HuH-7 (cell line): ENCODE measurements around the gene CNOT2.
"Not testable (repeated sequence)": the region's sequence is repeated elsewhere in the genome, so short reads cannot be mapped to it uniquely, and the experiment has no call there.

ENCODE experiments used
- DNase-seq: peaks from one replicate; pipeline ENCODE4 v3.0.0; 2011; ENCODE audit warnings: low spot score

Gene CNOT2

DNA sequence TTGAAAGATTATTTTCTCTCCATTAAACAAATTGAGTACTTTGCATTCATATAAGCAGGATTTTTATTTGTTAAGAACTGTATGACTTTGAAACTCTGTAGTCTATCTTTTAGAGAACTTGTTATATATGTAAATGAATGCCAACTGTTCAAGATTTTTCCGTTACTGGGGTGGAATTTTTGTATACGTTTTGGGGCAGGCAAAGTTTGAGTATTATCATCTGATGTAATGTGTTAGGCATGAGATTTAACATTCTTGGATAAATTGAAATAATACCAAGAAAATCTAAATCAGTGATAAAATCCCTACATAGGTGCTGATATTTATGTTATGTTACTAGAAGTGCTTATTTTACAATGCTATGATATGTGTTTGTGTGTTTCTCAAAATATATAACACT lies 8.4 kb downstream of the CNOT2 start:
- DNase-seq: no peak

DNA sequence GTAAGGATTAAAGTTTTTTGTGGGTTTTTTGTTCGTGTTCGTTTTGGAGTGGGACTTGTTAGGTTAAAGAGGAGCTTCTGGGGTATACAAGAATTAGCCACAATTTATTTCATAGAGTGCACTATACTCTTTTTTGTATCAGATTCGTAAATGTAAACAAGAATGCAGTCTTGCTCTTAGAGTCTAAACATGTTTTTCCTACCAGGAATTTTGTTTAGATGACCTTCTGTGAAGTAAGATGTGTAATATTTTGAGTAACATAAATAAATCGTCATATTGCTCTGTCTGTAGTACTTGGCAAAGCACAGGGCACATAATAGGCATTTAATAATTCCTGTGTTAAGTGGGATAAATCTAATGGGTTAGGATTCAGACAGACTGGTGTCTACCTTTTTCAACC lies 9.6 kb downstream of the CNOT2 start:
- no peak for DNase-seq

DNA sequence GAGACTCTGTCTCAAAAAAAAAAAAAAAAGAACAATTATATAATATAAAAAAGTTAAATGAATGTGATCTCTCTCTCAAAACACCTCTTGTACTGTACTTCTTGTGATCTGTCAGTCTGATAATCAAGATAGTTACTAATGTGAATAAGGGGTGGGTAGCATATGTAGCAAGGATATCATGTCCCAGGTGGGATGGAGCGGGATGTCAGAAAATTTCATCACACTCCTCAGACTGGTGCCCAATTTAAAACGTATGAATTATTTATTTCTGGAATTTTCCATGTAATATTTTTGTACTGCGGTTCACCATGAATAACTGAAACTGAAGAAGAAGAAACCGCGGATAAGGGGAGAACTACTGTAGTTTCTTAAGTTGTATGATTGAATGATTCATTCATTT lies 11.0 kb downstream of the CNOT2 start:
- DNase-seq: no peak

DNA sequence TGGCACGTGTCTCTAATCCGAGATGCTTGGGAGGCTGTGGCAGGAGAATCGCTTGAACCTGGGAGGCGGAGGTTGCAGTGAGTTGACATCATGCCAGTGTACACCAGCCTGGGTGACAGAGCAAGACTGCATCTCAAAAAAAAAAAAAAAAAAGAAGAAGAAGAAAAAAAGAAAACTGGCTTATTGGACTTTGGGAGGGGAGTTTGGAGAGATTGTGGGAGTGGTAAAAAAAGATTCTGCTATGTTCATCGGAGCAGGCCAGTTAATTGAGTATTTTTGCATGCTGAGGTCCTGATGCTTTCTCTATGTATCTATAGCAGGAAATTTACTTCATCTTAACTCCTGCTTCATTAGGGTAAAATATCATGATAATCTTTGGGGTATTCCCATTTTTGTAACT lies 11.6 kb downstream of the CNOT2 start:
- no peak for DNase-seq

DNA sequence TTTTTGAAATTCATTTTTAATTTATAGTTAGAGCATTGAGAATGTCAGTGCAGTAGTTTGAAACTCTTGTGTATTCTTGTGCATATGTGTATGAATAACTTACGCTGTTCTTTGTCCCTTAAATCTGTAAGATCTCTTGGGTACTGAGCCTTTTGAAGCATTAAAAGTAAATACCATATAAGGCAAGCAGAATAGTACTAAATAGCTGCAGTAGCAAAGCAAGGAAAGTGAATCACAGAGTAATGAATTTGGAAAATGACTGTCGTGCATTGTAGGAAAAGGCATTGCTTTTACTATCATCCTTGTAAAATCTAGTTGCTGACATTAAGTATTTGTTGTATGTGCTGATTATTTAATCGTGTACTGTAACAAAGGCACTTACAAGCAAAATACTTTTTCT lies 12.1 kb downstream of the CNOT2 start:
- DNase-seq: no peak

DNA sequence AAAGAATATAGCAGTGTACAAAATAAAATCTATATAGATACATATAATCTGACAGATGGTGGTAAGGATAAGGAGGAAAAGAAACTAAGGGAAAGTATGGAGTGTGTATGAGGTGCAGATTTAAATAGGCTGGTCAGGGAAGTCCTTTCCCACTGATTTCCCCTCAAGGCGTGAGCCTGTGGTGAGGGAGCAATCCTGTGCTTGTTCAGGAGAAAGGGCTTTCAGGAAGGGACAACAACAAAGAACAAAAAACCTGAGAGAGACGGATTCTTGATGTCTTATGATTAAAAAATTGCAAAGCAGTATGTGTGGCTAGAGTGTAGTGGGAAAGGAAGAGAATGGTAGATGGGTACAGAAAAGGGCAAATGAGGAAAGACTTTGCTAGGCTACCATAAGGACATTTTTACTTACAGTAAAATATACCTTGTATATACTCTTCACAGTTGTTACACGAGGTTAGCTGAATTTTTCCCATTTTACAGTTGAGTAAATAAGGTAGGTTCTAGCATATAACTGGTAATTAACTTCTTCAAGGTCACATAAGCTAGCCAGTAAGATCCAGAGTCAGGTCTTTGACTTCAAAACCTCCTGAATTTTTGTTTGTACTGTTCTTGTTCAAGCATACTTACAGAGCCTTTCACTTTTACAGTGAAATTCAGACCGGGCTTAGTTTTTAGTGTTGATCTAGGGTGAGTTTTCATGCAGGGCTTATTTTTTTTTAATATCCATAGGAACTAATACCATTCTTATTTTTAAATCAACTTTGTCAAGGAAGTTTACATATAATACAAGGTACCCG lies 15.6 kb downstream of the CNOT2 start:
- no peak for DNase-seq

DNA sequence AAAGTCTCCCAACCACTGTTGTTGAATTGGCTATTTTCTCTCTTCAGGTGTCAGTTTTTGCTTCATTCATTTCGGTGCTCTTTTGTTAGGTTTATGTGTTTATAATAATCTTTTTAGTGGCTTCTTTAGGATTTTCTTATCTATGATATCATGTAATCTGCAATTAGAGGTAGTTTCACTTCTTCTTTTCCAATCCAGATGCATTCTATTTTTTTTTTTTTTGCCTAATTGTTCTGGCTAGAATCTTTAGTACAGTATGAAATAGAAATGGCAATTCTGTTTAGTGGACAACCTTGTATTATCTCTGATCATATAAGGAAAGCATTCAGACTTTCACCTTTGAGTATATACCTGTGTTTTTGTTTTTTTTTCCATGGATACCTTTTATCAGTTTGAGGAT lies 17.4 kb downstream of the CNOT2 start:
- no peak for DNase-seq

DNA sequence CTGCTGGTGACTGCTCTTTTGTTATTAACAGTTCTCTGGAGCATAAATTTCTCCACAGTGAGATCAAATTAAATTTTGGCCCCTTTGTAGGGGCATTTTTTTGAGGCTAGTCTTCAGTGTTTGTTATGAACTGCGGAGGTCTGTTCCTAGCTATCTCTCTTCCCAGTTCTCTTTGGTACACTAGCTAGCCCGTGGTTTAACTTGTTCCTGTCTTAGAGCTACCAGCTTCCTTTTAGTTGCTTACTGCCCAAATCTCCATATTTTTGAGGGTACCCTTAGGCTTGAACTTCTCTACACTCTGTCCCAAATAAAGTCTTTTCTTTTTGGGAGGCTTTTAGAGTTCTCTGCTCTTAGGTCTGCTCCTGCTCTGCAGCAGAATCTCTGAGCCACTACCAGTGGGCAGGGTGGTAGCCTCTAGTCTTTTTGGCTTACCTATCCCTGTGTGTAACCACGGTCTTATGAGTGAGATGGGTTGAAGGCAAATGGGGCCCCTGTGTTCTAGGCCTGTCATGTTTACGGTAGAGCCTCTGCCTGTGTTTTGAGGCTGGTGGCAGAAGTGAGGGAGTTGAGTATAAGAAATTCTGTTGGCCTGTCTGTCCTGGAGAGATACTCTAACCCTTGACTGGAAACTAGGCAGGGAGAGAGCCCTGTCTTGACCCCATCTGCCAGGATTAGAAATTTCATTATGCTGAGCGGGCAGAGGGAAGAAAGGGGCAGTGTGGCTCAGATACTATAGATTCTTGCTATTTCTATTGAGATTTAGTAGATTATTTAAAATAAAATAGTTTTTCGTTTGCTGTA lies 21.0 kb downstream of the CNOT2 start:
- no peak for DNase-seq

DNA sequence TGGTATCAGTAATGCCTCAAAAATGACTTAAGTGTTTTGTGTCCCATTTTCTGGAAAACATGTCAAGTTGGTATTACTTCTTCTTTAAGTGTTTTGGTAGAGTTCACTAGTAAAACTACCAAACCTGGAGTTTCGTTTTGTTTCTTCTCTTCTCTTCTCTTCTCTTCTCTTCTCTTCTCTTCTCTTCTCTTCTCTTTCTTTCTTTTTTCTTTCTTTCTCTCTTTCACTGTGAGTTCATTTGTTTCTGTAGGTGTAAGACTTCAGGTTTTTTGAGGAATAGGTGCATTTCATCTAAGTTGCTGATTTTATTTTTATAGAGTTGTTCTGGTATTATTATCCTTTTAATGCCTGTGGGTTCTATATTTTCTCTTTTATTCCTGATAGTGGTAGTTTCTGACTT lies 21.9 kb downstream of the CNOT2 start:
- DNase-seq: no peak

DNA sequence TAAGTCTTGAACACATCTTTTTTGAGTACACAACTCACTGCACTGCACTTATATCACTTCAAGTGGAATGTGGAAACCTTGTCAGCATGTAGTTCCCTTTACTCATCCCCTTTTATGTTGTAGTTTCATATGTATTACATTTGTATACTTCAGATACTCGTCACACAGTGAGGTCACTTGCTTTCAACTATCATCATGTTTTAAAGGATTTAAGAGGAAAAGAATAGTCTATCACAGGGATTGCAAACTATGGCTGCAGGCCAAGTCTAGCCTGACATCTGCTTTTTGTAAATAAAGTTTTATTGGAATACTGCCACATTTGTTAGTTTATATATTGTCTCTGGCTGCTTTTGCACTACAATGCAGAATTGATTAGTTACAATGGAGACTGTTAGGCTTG lies 24.3 kb downstream of the CNOT2 start:
- DNase-seq: no peak

DNA sequence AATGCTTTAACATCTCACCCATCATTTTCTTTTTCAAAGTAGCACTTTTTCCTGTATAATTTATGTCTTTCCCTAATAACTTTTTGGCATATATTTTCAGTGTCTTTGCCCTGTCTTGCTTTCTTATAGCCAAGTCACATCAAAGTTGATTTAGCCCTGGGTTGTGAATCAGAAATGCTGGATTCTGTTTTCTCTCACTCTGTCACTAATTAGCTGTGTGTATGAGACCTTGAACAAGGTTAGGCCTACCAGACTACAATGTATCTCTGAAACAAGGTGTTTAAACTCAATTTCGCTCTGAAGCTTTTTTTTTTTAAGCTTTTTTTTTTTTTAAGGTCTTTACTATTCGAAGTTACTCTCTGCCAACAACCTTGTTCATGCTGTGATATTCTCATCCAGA lies 25.7 kb downstream of the CNOT2 start:
- DNase-seq: no peak

DNA sequence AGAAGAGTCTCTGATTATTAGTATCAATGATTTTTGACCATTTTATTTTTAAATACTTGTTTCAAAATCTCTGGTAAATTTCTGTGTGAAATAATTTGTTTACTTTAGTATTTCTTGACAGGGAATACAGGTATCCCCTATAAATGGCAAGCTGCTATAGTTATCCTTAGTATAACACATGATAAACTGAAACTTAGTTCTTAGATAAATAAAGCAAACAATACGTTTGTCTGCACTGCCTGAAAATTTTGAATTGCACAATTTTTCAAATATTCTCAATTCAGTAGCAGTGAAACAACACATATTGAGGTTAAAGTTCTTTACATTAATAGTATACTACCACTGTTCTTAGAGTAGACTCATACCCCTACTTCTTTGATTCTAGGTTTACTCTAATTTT lies 26.9 kb downstream of the CNOT2 start:
- DNase-seq: no peak

DNA sequence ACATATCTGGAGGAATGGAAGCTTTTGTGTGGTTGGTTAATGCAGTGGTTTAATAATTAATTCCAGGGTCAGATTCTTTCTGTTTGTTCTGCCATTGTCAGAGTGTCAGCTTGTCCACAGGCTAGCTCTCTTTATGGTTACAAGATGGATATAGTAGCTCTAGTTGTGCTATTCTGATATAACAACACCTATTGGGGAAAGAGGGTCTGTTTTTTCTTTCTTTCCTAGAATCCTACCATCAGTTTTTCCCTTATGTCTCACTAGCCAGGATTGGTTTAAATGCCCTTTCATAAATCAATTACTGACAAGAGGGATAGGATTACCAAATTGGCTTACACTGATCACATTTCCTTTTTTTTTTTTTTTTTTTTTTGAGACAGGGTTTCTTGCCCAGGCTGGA lies 27.8 kb downstream of the CNOT2 start:
- DNase-seq: peak; percentile 32

DNA sequence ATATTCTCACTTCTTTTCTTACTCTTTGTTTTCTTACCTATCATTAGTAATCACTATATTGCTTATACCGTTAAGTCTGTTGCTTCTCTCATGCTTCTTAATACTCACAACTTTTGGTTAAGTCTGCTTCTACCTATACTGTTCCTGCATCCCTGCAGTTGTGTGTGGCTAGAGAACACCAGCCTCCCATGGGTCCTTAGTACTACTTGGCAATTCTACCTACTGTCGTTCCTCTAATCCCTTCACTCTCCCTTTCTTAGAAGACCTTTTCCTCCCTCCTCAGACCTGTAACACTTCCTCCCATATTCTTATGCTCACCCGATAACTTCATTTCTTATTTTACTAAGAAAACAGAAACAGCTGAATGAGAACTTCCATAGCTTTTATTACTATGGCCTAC lies 29.3 kb downstream of the CNOT2 start:
- DNase-seq: no peak

DNA sequence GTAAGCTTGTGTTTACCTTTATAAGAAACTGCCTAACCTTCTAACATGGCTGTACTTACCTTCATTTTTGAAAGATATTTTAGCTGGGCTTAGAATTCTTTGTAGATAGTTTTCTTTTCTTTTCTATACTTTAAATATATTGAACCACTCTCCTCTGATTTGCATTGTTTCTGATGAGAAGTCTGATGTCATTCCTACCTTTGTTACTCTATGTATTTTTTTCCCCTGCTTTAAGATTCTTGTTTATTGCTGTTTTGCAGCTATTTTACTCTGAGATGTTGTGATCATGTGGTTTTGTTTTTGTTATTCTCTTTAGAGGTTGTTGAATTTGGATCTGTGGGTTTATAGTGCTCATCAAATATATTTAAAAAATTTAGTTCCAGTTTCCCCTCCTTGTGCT lies 31.8 kb downstream of the CNOT2 start:
- no peak for DNase-seq

DNA sequence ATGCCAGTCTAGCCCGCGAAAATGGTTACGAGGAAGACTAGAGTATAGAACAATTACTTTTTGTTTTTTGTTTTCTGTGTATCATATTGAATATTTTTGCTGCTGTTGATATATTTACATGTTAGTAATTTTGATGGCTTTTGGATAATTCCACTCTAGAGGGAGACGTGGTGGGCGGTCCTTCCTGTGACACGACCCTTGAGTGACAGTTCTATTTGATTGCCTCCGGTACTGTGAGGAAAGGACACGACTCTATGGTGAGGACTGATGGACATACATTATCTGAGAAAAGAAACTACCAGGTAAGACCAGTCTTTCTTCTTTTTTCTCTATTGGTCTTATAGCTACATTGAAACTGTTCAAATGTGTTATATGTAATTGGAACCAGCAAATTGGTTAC lies 34.7 kb downstream of the CNOT2 start:
- no peak for DNase-seq

DNA sequence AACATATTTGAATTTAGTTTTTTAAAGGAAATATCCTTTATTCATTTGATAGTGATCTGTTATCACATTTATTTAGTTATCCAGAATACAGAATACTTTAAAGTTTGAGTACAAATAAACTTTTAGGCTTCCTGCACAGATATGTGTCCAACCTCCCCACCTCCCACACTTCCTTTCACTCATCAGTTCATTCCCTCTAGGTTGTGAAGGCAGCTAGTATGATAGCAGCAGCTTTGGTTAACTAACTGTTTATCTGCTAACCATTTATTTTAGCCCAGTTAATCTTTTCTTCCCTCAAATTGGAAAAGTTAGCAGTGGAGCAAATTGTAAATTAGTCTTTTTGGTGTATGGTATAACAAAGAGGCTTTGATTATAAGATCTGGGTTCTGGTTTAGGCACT lies 35.7 kb downstream of the CNOT2 start:
- no peak for DNase-seq

DNA sequence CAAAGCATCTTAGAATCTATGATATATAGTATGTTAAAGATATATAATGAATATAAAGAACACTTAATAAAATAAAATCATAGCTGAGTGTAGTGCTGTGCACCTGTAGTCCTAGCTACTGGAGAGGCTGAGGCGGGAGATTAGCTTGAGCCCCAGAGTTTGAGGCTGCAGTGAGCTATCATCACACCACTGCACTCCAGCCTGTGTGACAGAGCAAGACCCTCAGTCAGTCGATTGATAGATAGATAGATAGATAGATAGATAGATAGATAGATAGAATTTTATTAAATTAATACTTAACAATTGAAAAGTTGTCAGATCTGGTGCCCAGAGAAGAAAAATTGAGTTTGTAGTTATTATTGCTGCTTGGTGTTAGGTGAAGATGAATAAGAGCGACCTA lies 40.0 kb downstream of the CNOT2 start:
- DNase-seq: no peak

DNA sequence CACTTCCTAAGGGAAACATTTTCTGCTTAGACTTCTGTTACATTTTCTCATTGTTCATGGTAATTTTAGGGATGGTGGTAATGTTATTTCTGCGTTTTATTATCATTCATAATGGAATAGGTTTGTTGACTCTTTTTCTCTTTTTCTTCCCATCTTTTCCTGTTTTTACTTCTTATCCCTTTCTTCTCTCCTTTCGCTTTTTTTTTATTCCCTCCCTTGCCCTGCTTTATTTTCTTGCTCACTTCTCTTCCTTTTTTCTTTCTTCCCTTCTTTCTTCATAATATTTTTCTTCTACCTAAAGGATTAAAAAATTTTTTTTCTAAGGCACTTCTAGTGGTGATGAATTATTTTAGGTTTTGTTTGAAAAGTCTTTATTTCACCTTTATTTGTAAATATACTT lies 45.6 kb downstream of the CNOT2 start:
- DNase-seq: no peak

DNA sequence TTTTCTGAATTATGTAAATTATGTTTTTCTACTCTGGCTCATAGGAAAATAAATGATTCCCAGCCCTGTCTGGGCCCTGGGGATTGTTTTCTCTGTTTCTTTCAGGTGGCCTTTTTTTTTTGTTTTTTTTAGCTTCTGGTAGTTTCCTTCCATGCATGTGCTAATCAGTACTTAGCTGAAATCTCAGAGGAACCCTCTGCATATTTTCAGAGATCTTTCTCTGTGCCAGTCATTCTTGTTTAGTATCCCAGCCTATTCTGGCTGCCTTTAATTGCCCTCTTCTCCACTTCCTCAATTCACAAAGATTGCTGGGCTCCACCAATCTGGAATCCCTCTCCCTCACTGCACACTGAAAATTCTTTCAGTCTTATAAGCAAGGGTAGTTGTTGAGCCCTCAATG lies 46.9 kb downstream of the CNOT2 start:
- no peak for DNase-seq

DNA sequence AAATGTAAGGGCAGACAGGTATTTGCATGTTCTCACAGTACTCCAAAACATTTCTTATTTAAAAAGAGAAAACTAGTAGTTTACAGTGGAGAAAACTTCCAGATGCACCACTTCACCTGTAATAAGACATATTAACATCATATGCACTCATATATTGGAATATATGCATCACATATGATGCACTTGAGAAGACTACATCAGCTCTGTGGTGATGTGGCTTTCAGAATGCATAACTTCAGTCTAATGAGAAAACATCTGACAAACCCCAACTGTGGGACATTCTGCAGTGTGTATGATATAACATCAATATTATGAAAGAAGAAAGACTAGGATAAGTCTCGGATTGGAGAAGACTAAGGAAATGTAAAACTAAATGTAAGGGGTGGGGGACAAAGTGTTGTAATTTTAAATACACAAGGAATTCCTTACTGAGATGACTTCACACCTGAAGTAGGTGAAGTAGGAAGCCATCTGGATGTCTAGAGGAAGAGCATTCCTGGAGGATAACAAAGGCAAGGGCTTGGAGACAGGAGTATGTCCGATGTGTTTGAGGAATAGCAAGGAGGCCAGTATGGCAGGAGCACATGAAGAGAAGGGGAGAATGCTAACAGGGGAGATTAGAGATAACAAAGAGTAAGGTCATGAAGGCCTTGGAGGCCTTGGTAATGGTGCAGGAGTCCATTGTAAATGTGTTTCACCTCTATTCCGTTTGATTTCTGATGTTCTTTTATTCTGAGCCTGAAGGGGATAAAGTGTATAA lies 49.0 kb downstream of the CNOT2 start:
- no peak for DNase-seq

DNA sequence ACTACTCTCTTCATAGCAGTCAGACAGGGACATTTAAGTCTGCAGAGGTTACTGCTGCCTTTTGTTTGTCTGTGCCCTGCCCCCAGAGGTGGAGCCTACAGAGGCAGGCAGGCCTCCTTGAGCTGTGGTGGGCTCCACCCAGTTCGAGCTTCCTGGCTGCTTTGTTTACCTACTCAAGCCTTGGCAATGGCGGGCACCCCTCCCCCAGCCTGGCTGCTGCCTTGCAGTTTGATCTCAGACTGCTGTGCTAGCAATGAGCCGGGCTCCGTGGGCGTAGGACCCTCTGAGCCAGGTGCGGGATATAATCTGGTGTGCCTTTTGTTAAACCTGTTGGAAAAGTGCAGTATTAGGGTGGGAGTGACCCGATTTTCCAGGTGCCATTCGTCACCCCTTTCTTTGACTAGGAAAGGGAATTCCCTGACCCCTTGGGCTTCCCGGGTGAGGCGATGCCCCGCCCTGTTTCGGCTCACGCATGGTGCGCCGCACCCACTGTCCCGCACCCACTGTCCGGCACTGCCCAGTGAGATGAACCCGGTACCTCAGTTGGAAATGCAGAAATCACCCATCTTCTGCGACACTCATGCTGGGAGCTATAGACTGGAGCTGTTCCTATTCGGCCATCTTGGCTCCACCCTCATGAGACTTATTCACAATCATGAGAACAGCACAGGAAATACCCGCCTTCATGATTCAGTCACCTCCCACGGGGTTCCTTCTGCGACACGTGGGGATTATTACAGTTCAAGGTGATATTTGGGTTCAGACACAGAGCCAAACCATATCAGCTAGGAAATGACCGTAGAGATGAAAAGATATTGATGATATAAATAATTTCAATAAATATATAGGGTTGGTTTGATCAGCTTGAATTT lies 61.7 kb downstream of the CNOT2 start:
- not testable (repeated sequence) for DNase-seq
